Mesenteric fat pad (tissue), 1 donor: ENCODE data around the gene HIVEP3. TPM values are rescaled to one million over a fixed set of nuclear protein-coding genes. Genes with fewer than 3 reads are reported as not detected.

Experiments
- DNase-seq: peaks from one replicate; pipeline ENCODE4 v3.0.0-alpha.2; 2020; ENCODE audit warnings: low spot score
- total RNA-seq: library from RNA; stranded (reverse); fragmentation: NEBNext Ultra II Directional; extraction: Animal tissue kit (Norgen Biotek cat#: 25700); gene quantifications from one replicate; pipeline ENCODE4 v1.2.1, GENCODE V29; 2021
- donor health status: DM: yes; HTN: yes; CAD: no.

HIVEP3 gene
- total RNA-seq, 1 donor from 2014 or later: 19.9 TPM

DNA sequence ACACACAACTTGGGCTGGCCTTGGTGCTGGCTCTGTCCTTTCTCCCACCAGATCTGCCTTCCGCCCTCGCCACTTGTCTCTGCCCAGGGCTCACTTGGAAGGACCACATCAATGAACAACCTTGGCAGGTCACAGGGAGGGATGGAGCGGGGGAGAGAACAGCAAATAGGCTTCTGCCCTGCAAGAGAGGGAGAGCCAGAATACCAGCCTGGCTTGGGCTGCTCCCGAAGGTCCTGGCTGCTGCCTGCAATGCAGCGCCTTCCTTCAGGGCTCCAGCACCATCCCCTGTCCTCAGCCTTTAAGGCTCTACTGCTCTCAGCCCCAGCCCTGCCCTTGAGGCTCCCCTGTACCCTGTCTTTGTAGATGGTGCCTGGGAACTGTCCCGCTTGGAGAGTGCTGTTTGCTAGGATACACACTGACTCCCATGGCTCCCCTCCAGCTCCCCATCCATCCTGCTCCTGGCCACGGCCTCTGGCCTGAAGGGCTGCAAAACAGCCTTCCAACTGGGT is 43.8 kb downstream of the HIVEP3 start:
- no peak for DNase-seq

DNA sequence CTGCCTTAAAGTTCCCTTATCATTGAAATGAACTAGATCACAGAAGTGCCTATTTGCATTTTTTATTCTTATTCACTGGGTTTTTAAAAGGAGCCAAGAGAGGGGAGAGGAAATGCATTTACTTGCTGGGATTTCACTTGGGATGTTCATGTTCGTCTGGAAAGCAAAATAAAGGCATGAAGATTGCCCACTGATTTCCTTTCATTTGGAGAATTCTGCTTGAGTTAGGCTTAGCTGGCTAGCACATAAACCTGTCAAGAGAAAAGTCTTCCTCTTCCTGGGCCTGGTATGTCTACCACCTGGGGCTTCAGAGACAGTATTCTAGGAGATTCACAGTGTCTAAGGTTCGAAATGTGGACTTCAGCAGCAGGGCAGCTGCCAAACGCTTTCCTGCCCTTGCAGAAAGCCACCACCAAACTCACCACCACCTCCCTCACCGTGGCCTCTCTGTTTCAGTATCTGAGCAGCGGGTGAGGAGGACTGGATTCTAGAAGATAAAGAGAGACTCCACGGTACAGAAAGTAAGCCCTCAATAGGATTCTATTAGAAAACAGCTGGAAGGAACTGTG is 44.5 kb downstream of the HIVEP3 start:
- DNase-seq: no peak

DNA sequence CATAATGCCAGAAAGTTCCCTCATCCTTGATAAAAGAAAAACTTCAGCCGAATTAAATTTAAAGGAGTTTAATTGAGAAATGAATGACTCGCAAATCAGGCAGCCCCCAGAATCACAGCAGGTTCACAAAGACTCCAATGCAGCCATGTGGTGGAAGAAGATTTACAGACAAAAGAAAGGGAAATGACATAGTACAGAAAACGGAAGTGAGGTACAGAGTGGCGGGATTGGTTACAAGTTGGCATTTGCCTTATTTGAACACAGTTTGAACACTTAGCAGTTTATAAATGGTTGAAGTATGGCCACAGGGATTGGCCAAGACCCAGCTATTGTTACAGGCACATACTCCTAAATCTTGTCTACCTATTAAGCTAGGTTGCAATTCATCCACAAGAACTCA is 46.6 kb downstream of the HIVEP3 start:
- DNase-seq: no peak

DNA sequence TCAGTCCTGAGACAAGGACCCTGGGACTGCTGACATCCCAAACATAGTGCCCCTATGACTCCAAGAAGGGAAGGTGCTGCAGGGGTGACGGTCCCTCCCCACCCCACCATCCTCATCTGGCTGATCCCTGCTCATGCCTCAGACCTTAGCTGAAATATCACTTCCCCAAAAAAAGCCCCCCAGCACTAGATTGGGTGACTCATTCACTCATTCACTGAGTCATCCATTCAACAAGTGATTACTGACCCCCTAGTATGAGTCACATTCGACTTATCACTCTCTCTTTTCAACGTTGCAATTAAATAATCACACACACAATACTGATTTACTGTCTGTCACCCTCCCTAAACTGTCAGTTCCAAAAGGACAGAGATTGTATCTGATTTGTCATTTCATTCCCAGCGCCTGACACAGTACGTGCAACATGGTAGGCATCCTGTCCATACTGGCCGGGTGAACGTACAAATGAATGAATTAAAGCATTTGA is 48.6 kb downstream of the HIVEP3 start:
- DNase-seq: no peak

DNA sequence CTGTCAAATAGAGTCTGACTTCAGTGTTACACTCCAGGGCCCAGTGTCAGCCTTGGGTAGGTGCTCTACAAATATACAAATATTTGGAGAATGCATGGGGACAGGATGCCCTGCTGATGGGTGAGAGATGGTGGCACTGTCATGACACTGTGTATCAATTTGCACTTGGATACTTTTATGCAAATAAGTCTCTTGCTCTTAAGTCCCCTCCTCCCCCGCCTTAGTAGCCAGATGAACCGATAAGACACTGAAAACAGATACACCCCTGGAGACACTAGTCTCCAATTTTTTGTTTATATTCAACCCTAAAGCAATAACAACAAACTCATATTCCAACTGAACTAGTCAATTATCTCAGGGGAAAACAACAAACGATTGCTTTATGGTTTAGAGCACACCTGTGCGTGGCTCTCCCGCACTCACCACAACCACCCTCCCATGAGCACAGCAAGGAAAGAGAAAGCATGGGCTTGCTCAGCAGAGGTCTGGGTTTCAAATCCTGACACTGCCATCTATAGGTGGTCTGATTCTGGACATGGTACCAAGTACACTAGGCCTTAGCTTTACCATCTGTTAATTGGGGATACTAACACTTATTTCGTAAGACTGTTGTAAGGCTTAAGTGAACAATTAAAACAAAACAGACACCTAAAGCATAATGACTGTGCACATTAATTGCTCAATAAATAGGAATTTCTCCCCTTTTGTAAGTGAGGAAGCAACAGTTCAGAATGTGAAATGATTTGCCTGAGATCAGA is 50.3 kb downstream of the HIVEP3 start:
- DNase-seq: no peak

DNA sequence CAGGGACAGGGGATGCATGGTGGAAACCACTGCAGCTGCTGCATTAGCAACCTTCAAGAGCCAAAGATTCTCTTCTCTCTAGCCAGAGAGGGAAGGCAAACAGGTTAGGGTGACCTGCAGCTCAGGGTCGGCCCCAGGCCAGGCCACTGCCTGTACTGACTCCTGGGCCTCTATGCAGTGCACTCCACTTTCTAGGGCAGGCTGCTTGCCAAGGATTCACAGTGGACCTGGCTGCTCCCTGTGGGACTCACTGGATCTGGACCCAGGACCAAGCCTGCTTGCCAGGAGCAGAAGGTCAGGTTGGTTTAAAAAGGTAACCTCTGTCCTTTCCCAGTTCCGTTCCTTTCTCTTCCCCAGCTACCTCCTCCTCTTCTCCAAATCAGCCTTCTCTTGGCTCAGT is 52.4 kb downstream of the HIVEP3 start:
- no peak for DNase-seq

DNA sequence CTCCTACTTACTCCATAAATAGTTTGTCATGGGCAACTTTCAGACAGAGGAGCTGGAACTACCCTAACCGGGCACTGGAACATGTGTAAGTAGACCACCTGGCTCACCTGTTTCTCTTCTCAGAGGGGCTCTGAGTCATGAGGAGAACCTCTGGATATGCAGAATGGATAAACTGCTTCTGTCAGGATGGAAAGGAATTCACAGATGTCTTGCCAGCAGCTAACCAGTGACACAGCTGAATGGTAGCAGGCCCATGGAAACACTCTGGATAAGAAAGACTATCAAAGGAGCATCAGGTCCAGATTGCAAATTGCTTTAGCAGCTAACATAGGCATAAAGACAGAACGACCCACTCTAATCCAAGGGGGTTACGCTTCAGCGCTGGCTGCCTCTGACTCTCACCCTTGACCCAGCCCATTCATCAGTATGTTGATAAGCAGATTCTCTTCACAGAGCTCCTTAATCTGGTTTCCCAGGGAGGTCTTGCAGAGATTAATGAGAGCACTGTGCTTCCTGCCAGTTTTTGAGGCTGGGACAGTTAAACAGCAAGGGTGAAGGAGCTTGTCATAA is 54.2 kb downstream of the HIVEP3 start:
- no peak for DNase-seq

DNA sequence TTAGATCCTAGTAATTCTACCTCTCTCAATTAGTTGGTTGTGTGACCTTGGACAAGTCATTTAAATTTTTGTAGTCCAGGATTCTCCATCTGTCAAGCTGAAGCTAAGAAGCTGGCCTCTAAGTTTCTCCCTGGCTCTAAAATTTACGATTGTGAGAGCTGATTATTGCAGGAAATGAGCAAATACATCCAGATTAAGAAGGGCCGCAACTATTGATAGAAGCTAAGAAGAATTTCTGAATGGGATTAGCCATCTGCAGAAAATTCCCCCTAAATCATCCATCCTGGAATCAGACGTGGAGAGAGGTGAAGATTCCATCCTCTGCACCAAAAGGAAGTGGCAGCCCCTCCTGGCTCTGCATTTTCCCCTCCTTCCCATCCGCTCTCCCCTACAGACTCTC is 55.0 kb downstream of the HIVEP3 start:
- DNase-seq: no peak

DNA sequence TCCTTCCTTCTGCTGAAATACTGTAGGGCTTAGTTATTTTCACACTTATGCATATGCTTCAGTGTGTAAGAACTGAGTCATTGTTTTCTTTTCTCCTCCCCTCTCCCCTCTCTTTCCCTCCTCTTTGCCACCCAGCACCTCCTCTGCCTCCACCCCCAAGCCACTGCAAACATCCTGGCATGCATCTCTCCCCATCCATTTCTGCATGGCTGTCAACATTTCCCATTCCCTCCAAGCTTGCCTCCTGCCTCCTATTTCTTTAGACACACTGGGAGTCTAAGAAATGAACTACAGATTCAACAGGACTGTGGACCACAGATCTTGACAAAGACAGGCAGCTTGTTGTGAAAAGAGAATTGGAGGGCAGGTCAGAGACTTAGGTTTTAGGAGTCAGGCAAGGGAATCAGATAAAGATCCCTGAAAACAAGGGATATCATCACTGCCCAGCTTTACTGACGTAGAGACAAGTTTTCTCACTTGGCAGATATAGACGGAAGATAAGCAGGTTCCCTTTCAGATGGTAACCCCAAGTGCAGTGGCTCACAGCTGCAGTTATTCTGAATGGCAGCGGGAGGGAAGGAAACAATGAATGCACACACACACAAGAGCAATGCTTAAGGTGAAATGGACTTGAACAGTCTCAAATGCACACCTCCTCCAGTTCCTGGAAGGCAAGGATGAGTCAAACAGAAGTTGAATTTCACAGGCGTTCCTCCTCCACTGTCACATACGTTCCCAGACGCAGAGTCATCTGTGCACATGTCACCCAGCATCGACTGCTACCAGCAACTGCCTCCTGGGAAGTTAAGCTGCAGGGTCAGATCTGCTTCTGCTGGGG is 56.1 kb downstream of the HIVEP3 start:
- DNase-seq: no peak

DNA sequence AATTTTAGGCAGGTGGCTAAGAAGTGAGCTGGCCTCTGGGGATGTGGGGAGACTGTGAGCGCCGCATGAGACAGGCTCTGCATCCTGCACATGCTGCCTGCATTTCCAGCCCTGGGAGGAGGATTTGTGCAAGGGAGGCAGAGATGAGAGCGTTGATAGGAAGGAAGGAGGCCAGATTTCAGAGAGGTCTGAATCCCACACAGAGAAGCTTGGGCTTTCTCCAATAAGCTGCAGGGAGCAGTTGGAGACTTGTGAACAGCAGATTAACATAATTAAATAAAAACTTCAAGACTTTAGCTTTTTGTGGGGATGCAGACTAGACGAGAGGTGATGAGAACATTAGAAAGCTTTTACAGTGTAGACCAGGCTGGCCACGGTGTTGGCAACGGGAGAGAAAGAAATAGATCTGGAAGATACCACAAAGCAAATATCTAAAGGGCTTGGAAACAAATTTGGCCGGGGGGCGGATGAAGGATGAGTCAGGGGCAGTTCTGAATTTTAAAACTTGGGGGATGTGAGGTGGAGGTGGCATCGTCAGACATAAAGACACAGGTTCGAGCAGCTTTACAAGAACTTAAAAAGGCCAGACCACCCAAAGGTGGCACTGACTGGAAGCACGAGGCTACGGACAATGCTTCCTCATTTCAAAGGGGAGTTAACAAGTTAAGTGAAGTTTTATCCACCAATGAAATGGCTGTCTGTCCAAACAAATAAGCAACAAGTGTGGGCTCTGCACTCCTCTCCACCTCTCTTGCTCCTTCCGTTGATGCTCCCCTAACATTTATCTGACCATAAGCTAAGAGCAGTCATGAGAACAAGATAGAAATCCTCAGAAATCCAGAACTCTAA is 57.0 kb downstream of the HIVEP3 start:
- DNase-seq: no peak

DNA sequence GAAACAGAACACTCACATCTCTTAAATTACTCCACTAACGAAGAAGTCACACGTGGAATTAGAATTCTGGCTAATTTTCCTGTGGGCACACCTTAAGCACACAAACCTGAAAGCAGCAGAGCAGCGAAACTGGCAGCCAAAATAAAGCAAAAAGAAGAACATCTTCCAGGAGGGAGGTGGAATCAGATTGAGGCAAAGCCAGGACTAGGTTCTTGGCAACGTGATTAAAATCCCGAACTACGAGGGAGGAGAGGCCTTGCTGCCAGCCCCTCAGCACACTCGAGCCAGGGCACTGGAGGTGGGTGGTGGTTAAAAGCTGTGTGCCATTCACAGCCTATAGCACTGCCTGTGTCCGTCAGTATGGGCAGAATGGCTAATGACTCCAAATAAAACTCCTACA is 58.0 kb downstream of the HIVEP3 start:
- DNase-seq: no peak

DNA sequence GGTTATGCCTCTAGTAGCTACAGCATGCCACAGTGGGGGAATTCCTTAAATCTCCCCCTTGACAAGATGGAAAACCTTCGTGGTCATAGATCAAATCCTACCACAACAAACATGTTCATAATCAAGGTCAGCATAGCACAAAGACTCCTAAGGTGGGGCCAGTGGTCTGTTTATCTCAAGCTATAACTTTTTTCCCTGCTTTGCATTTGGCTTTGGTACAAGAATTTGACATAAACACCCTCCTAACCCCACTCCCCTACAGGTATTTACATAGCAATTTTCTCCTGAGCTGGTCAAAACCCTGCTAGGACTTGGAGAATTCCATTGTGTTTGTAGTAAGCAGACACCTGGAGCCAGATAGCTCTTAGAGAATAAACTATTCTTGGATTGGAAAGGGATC is 58.5 kb downstream of the HIVEP3 start:
- no peak for DNase-seq

DNA sequence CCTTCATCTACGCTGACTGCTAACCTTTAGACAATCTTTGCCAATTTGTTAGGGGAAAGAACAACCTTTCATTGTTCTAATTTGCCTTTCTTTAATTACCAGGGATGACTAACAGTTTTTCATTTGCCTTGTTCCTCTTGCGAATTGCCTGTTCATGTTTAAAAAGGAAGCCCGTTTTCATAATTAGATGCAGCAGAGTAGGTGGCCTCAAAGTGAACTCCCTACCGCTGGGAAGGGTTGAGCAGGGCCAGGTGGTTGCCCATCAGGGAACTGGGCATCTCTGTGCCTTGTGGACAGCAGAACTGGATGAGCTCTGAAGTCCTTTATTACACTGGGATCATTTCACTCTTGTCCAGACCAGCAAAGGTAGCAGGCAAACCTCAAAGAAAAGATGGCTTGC is 59.0 kb downstream of the HIVEP3 start:
- no peak for DNase-seq

DNA sequence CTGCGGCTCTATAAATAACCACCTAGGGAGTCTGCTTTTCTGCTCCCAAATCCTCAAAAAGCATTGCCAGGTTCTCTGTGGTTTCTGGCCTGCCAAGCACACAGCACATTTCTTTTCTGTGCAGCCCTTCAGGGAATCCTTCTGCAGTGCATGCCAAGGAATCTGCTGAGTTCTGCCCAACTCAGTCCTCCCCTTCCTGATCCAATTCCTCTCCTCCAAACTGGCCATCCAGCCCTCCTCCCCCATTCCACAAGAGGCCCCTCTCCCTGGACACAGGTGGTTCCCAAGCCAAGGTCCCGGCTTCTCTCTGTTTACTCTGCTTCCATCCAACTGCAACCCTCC is 61.8 kb downstream of the HIVEP3 start:
- DNase-seq: no peak

DNA sequence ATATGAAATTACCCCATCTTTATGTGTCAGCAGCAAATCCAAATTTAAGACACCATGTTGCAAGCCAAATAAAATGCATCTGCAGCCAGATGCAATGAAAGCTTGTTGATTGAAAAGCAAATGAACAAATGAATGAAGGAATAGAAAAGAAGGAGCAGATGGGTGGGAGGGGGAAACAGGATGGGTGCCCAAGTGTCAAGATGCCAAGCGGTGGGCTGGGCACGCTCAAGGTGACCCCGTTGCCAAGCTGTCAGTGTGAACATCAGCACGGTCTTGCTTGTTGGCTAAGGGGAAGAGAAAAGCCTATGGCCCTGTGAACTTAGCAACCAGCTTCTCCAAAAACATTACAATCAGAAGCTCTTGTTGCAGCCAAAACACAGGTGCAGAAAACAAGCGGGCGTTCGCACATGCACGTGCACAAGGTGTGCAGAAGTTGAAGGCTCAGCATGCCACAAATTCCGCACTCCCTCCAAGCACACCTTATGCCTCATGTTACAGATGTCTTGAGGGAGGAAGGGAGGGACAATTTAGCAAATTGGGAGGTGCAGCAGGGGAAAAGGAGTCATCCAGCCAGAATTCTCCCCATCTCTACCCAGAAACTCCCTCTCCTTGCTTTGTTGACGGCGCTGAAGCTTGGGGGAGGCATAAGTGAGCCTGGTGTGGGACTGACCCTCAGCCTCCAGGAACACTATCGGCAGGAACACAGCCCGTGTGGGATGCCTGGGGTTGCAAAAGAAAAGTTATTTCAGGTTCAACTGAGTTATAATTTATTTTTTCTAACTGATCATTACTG is 62.4 kb downstream of the HIVEP3 start:
- DNase-seq: no peak

DNA sequence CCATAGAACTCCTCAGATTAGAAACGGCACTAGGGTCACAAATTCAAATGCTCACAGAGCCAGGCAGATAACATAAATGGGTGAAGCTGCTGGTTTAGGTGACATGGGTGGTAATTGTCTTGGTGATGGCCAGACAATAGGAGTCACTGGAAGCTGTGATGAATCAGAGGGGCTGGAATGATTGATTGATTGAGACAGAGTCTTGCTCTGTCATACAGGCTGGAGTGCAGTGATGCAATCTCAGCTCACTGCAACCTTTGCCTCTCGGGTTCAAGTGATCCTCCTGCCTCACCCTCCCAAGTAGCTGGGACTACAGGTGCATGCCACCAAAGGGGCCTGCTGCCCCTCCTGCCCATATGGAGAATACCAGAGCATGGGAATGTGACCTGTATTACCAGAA is 63.0 kb downstream of the HIVEP3 start:
- no peak for DNase-seq

DNA sequence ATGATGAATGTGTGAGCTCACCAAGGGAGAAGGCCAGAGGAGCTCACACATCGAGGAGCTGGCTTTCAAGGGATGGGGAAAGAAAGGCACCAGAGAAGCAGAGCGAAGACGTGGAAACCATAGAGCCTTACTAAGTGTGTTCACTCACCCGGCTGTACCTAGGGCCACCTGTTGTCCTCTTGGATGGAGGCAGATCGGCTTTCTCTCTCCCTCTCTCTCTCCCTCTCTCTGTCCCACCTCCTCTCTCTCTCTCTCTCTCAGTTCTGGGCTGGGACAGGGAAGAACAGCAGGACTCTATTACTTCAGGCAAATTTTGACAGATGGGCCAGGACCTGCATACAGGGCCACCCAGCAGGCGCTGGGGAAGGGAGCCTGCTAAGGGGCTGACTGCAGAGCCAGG is 64.8 kb downstream of the HIVEP3 start:
- DNase-seq: no peak

DNA sequence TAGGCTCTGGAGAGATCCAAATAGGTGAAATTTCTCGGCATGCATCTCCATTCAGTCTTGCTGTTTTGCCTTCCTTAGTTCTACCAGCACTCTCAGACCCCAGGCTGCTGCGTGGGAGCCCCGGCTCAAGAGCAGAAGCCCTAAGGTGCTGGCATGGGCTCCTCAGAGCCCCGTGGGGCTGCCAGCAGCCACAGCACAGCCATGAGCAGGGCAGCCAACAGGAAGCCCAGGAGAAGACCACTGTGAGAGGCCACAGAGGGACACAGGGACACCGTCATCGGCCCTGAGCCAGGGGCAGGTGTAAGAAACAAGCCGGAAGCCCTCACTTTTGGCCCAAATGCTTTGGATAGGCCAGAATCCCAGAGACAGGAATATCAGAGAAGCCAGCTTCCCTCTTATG is 66.6 kb downstream of the HIVEP3 start:
- no peak for DNase-seq

DNA sequence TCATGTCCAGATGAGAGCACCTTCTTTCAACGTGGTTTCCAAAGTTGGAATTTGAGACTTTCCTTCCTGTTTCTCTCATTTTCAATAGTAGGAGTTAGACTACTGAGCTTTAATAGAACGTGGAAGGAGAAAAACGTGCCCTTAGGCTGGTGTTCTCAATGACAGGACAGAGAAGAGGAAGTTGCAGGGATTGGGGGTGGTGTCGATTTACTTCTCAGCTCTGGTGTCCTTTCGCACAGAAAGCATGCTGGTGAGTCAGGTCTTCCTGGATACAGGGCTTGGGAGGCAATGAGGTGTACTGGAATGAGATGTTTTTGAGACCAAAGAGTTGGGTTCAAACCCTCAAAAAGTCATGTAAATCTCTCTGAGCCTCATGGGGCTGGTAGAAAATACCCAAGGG is 67.1 kb downstream of the HIVEP3 start:
- no peak for DNase-seq

DNA sequence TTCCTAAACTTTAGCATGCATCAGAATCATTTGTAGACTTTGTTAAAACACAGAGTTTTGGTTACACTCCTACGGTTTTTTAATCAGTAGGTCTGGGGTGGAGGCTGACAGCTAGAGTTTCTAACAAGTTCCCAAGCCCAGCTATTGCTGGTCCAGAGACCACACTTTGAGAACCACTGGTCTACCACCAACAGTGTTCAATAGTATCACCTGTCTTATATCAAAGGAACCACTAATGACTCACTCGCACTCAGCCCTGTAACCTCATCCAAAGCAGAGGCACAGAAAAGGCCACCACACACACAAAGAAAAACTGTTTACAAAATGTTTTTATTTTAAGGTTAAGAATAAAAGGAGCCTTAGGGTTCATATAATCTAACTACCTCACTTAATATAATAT is 68.7 kb downstream of the HIVEP3 start:
- no peak for DNase-seq
